HepG2 (cell line): ENCODE data around the gene ERC1.

Experiments
- CTCF ChIP-seq: sonication (generic); formaldehyde crosslinking; IDR thresholded peaks from 2 replicates; pipeline ENCODE4 v1.5.0; 2020; ENCODE audit warnings: mild to moderate bottlenecking, missing genetic modification reagents, moderate library complexity
- FOXP4 ChIP-seq: sonication (generic); formaldehyde crosslinking; IDR thresholded peaks from 2 replicates; pipeline ENCODE4 v1.4.0; 2020; ENCODE audit warnings: missing genetic modification reagents
- KAT2B ChIP-seq: fragments of 150-350 bp; IDR thresholded peaks from 2 replicates; pipeline ENCODE4 v1.6.1; 2014; ENCODE audit warnings: low read depth, low read length, borderline replicate concordance
- KDM6A ChIP-seq: IDR thresholded peaks from 2 replicates; pipeline ENCODE4 v1.6.1; 2016; ENCODE audit warnings: low read depth
- NFAT5 ChIP-seq: sonication (generic); formaldehyde crosslinking; IDR thresholded peaks from 2 replicates; pipeline ENCODE4 v1.4.0; 2020; ENCODE audit warnings: missing genetic modification reagents
- POLR2A ChIP-seq, 2 experiments: IDR thresholded peaks; 2 replicates each; pipeline ENCODE4 v1.6.1; 2011; ENCODE audit warnings: low read depth in 2 of 2, low read length in 2 of 2, mild to moderate bottlenecking in 1 of 2, moderate library complexity in 1 of 2; ENCODE audit not compliant: insufficient read depth in 1 of 2
- RBFOX2 ChIP-seq: fragments of 200-400 bp; formaldehyde crosslinking; IDR thresholded peaks from 2 replicates; pipeline ENCODE4 v1.6.1; 2017; ENCODE audit warnings: low read depth, mild to moderate bottlenecking, low read length
- REST ChIP-seq, 2 experiments: IDR thresholded peaks; 2 replicates each; pipeline ENCODE4 v1.6.1; 2011 to 2012; ENCODE audit warnings: low read length in 2 of 2, borderline replicate concordance in 1 of 2, low read depth in 1 of 2, mild to moderate bottlenecking in 1 of 2, moderate library complexity in 1 of 2
- TCF7L2 ChIP-seq: IDR thresholded peaks from 2 replicates; pipeline ENCODE4 v1.6.1; 2011; ENCODE audit warnings: mild to moderate bottlenecking, low read depth, low read length, moderate library complexity
- ZFX ChIP-seq: sonication (generic); formaldehyde crosslinking; IDR thresholded peaks from 2 replicates; pipeline ENCODE4 v1.4.0; 2020; ENCODE audit warnings: mild to moderate bottlenecking, low read depth, missing genetic modification reagents, moderate library complexity
- ZNF275 ChIP-seq: sonication (generic); formaldehyde crosslinking; IDR thresholded peaks from 2 replicates; pipeline ENCODE4 v1.8.0; 2022; ENCODE audit warnings: missing genetic modification reagents, mild to moderate bottlenecking, inconsistent platforms, borderline replicate concordance
- ZNF292 ChIP-seq: sonication (generic); formaldehyde crosslinking; IDR thresholded peaks from 2 replicates; pipeline ENCODE4 v1.8.1; 2022; ENCODE audit warnings: mild to moderate bottlenecking, low read depth, missing genetic modification reagents, borderline replicate concordance
- ZNF597 ChIP-seq: sonication (generic); formaldehyde crosslinking; IDR thresholded peaks from 2 replicates; pipeline ENCODE4 v1.5.0; 2020; ENCODE audit warnings: missing genetic modification reagents

- TF ChIP-seq CTCF (CRISPR knock-in tag) (no peak), ZNF275 (CRISPR knock-in tag) (no peak), KDM6A (no peak), NFAT5 (CRISPR knock-in tag) (no peak), ZNF292 (CRISPR knock-in tag) (no peak), ZFX (CRISPR knock-in tag) (no peak), KAT2B (no peak), REST (IDR thresholded peaks at IDR 0.05; ENCODE audit: borderline replicate concordance in 1 of 2, low read depth in 1 of 2, low read length in 2 of 2) (no peak), POLR2A (IDR thresholded peaks at IDR 0.05; ENCODE audit: insufficient read depth in 1 of 2, low read depth in 2 of 2, low read length in 2 of 2) (no peak), RBFOX2 (no peak), TCF7L2 (no peak), ZNF597 (CRISPR knock-in tag) (no peak), FOXP4 (CRISPR knock-in tag) (no peak)
Measured at GRCh38 chr12:1065629-1066028, 74.6 kb downstream of the ERC1 start.
